ENCODE measurements around the gene ZBTB1. TPM values are rescaled to one million over a fixed set of nuclear protein-coding genes. Genes with fewer than 3 reads are reported as not detected.
A peak's percentile ranks its signal among the peaks of the same experiment; 100 is the strongest.

Gene ZBTB1
- polyA plus RNA-seq, 6 donors from 2014 or later = 54.4 to 103 (median 76.5) TPM

DNA sequence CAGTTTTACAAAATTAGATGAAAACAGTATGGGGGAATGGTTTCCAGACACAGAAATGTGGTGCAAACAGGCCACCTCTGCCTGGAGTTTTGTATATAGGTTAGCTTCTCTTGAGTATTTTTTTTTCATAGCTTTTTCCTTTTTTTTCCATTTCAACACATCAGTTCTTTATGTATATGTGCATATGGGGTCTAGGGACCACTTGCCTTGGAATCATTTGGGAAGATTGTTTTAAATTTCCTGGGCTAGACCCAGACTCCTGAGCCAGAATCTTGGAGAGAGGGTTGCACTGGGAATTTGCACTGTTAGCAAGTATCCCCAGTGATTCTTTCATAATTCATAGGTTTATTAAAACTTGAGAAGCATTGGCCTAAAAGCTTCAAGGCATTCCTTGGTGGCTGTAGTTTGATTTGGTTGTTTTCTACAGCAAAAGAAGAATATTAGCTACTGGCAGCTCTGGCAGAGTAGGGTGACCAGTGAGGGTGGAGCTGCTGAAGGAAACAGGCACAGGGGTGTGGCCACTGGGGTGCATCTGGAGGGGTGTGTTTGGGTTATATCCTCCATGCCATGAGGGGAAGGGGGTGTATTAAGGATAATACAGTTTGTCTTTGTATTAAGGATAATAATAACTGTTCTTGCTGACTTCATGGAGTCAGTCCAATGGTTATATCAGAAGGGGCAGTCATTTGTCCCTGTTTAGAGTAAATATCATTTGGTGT, 68.0 kb downstream of the ZBTB1 start:
- Mint-ChIP-seq H3K27me3 (no peaks in the 10 kb centered on the region), H3K4me3 (no peak overlapping the region), H3K36me3 (no peaks in the 10 kb centered on the region), H3K9me3 (no peaks in the 10 kb centered on the region), H3K4me1 (no peaks in the 10 kb centered on the region), H3K27ac (peak overlapping the region in 1 of 6 donors; percentile 42)
- no peak for ATAC-seq (ENCODE audit: low read depth in 2 of 2)
- no peak for DNase-seq

- Mint-ChIP-seq H3K27me3 (no peaks in the 10 kb centered on the region), H3K27ac (no peak overlapping the region), H3K9me3 (no peaks in the 10 kb centered on the region), H3K4me3 (no peak overlapping the region), H3K4me1 (no peaks in the 10 kb centered on the region), H3K36me3 (no peaks in the 10 kb centered on the region)
- no peak for DNase-seq
- ATAC-seq (ENCODE audit: low read depth in 2 of 2) = no peak
Observed at GRCh38 chr14:64573109-64573508, 68.5 kb downstream of the ZBTB1 start.

Other genes starting within 250 kb of the ZBTB1 start
- gene ESR2, start 210.4 kb upstream of the ZBTB1 start, polyA plus RNA-seq (ENCODE audit: low read depth in 6 of 6) = 1 to 10 TPM; 1.6 to 7.4 (median 3.2) TPM
- gene MTHFD1, start 116.4 kb upstream of the ZBTB1 start, polyA plus RNA-seq (ENCODE audit: low read depth in 6 of 6) = 10 to 100 TPM; 44.1 to 74.7 (median 60.2) TPM
- gene AKAP5, start 39.3 kb upstream of the ZBTB1 start, polyA plus RNA-seq (ENCODE audit: low read depth in 6 of 6) = under 1 TPM in 5 of 6 donors, not detected in 1; 0.13 to 0.53 (median 0.31) TPM
- 10 to 100 TPM; 16.7 to 26.4 (median 22.3) TPM for gene ZBTB25, start 932 bp upstream of the ZBTB1 start, polyA plus RNA-seq (ENCODE audit: low read depth in 6 of 6)
- gene HSPA2, start 36.0 kb downstream of the ZBTB1 start, polyA plus RNA-seq (ENCODE audit: low read depth in 6 of 6) = 1 to 10 TPM in 1 of 6 donors, under 1 TPM in 4, not detected in 1; 0.30 to 1.3 (median 0.36) TPM
- under 1 TPM in 3 of 6 donors, not detected in 3; 0.22 to 0.40 (median 0.38) TPM for gene PPP1R36, start 45.2 kb downstream of the ZBTB1 start, polyA plus RNA-seq (ENCODE audit: low read depth in 6 of 6)
- not detected for gene PLEKHG3, start 199.7 kb downstream of the ZBTB1 start, polyA plus RNA-seq (ENCODE audit: low read depth in 6 of 6)

All from naive B cell (primary cell).